WTC11 (cell line): ENCODE measurements around the gene MED8. TPM values are rescaled to one million over a fixed set of nuclear protein-coding genes. Genes with fewer than 3 reads are reported as not detected.

Experiments
- ATAC-seq: fragments of 200-7000 bp; cut with Tn5 transposase; 2 replicates; pipeline ENCODE4 v1.10.0; 2021; ENCODE audit warnings: mild to moderate bottlenecking, moderate library complexity
- CTCF ChIA-PET: fragments of 300-600 bp; sonication (Branson Sonifier 250); formaldehyde crosslinking; loops from one replicate; lab custom pipeline; 2021; ENCODE audit warnings: antibody characterized with exemption; lab: Charles Lee
- POLR2A ChIA-PET: fragments of 350-600 bp; sonication (Branson Sonifier 250); formaldehyde crosslinking; loops from one replicate; lab custom pipeline; 2021; ENCODE audit warnings: antibody characterized with exemption; lab: Charles Lee
- DNase-seq: peaks from one replicate; pipeline ENCODE4 v3.0.0; 2021; ENCODE audit warnings: low spot score
- H3K27ac Mint-ChIP-seq: 2 replicates; pipeline ENCODE4 v1.8.0; 2021; ENCODE audit warnings: mixed read lengths
- H3K27me3 Mint-ChIP-seq: 2 replicates; pipeline ENCODE4 v1.8.0; 2021; ENCODE audit warnings: low read depth, mild to moderate bottlenecking, moderate library complexity, mixed read lengths
- H3K36me3 Mint-ChIP-seq: 2 replicates; pipeline ENCODE4 v1.8.0; 2021; ENCODE audit warnings: mixed read lengths
- H3K4me1 Mint-ChIP-seq: 2 replicates; pipeline ENCODE4 v1.8.0; 2022; ENCODE audit warnings: mixed read lengths
- H3K4me3 Mint-ChIP-seq: 2 replicates; pipeline ENCODE4 v1.8.0; 2021; ENCODE audit warnings: mild to moderate bottlenecking, moderate library complexity, mixed read lengths
- H3K9me3 Mint-ChIP-seq: 2 replicates; pipeline ENCODE4 v1.8.0; 2021; ENCODE audit warnings: mixed read lengths
- E2F4 ChIP-seq: sonication (generic); formaldehyde crosslinking; IDR thresholded peaks from 2 replicates; pipeline ENCODE4 v1.8.1; 2022; ENCODE audit warnings: low read depth, mild to moderate bottlenecking, moderate library complexity, missing genetic modification reagents, borderline replicate concordance
- EMX1 ChIP-seq: fragments of 250-450 bp; sonication (Bioruptor Pico); IDR thresholded peaks from 2 replicates; pipeline ENCODE4 v1.8.0; 2021; ENCODE audit warnings: mild to moderate bottlenecking
- ESRRA ChIP-seq: sonication (generic); formaldehyde crosslinking; IDR thresholded peaks from 2 replicates; pipeline ENCODE4 v1.8.1; 2022; ENCODE audit warnings: mild to moderate bottlenecking, missing genetic modification reagents, borderline replicate concordance
- FOXP1 ChIP-seq: sonication (generic); formaldehyde crosslinking; IDR thresholded peaks from 2 replicates; pipeline ENCODE4 v1.8.0; 2022; ENCODE audit warnings: missing genetic modification reagents, mild to moderate bottlenecking, moderate library complexity, borderline replicate concordance
- GTF2I ChIP-seq: fragments of 250-450 bp; sonication (Bioruptor Pico); conservative IDR thresholded peaks from 2 replicates; pipeline ENCODE4 v1.4.0; 2021; ENCODE audit warnings: mild to moderate bottlenecking
- IRF1 ChIP-seq: sonication (generic); formaldehyde crosslinking; IDR thresholded peaks from 2 replicates; pipeline ENCODE4 v1.8.0; 2023; ENCODE audit warnings: missing genetic modification reagents
- NR3C1 ChIP-seq: sonication (generic); formaldehyde crosslinking; conservative IDR thresholded peaks from 2 replicates; pipeline ENCODE4 v1.8.1; 2023; ENCODE audit warnings: low read depth, mild to moderate bottlenecking, missing genetic modification reagents
- PRRX2 ChIP-seq: fragments of 250-450 bp; sonication (Bioruptor Pico); IDR thresholded peaks from 2 replicates; pipeline ENCODE4 v1.8.0; 2021; ENCODE audit warnings: mild to moderate bottlenecking
- SMAD3 ChIP-seq: sonication (generic); formaldehyde crosslinking; IDR thresholded peaks from 2 replicates; pipeline ENCODE4 v1.8.0; 2022; ENCODE audit warnings: missing genetic modification reagents, mild to moderate bottlenecking, borderline replicate concordance
- SOX15 ChIP-seq: fragments of 250-450 bp; sonication (Bioruptor Pico); IDR thresholded peaks from 2 replicates; pipeline ENCODE4 v1.9.0; 2021; ENCODE audit warnings: mild to moderate bottlenecking
- TEAD4 ChIP-seq: sonication (generic); formaldehyde crosslinking; IDR thresholded peaks from 2 replicates; pipeline ENCODE4 v1.8.0; 2022; ENCODE audit warnings: mild to moderate bottlenecking, missing genetic modification reagents
- ZMAT4 ChIP-seq: fragments of 250-450 bp; sonication (Bioruptor Pico); IDR thresholded peaks from 2 replicates; pipeline ENCODE4 v1.9.0; 2021; ENCODE audit warnings: mild to moderate bottlenecking
- ZNF219 ChIP-seq: sonication (generic); formaldehyde crosslinking; IDR thresholded peaks from 2 replicates; pipeline ENCODE4 v1.8.0; 2023; ENCODE audit warnings: missing genetic modification reagents, mild to moderate bottlenecking, borderline replicate concordance
- ZNF396 ChIP-seq: fragments of 250-450 bp; sonication (Bioruptor Pico); IDR thresholded peaks from 2 replicates; pipeline ENCODE4 v1.8.0; 2021; ENCODE audit warnings: mild to moderate bottlenecking, moderate library complexity, borderline replicate concordance
- ZNF671 ChIP-seq: fragments of 250-450 bp; sonication (Bioruptor Pico); IDR thresholded peaks from 2 replicates; pipeline ENCODE4 v1.8.0; 2021; ENCODE audit warnings: mild to moderate bottlenecking
- microRNA-seq: library from miRNA; unstranded; fragments of <30 nt; microRNA quantifications from one replicate; pipeline ENCODE4 v1.2.0, GENCODE V29; 2022; ENCODE audit warnings: borderline number of aligned reads
- total RNA-seq: library from RNA; stranded (reverse); gene quantifications from 3 replicates; pipeline ENCODE4 v1.2.3, GENCODE V29; 2021

MED8 gene
- total RNA-seq, 1 experiment from 2014 or later, result 17.7 TPM

GRCh38 chr1:43334453-43335205 lies 55.0 kb downstream of the MED8 start:
- H3K4me3 Mint-ChIP-seq, result no peak overlapping the region
- POLR2A ChIA-PET, result no interaction called here
- DNase-seq (no peak), ATAC-seq (no peak; the same call in 1 of the 2 replicates)
- no peak overlapping the region for H3K27ac Mint-ChIP-seq
- peaks cover 4% of the 10 kb centered on the region for H3K27me3 Mint-ChIP-seq
- CTCF ChIA-PET, result no interaction called here
- no peaks in the 10 kb centered on the region for H3K36me3 Mint-ChIP-seq
- peaks cover 12% of the 10 kb centered on the region; the same call in 1 of the 2 replicates for H3K4me1 Mint-ChIP-seq
- H3K9me3 Mint-ChIP-seq, result no peaks in the 10 kb centered on the region
- TF ChIP-seq PRRX2 (CRISPR knock-in tag) (no peak), TEAD4 (no peak), ESRRA (CRISPR knock-in tag) (no peak), ZNF671 (CRISPR knock-in tag) (no peak), GTF2I (CRISPR knock-in tag) (no peak), SOX15 (CRISPR knock-in tag) (no peak), NR3C1 (CRISPR knock-in tag) (no peak), ZMAT4 (CRISPR knock-in tag) (no peak), E2F4 (CRISPR knock-in tag) (no peak), ZNF396 (no peak), IRF1 (CRISPR knock-in tag) (no peak), FOXP1 (CRISPR knock-in tag) (no peak), ZNF219 (CRISPR knock-in tag) (no peak), SMAD3 (no peak), EMX1 (no peak)

Small RNAs within 50 kb of the gene (microRNA-seq; reads per million reads assigned to microRNA genes)
- gene MIR6734, result not detected

Other genes starting within 250 kb of the MED8 start
- gene EBNA1BP2, start 217.5 kb downstream of the MED8 start, total RNA-seq, result 66.7 to 93.7 TPM (median 67.7 TPM) in 3 replicates
- gene CFAP57, start 217.5 kb downstream of the MED8 start, total RNA-seq, result 0.27 to 0.78 TPM (median 0.42 TPM) in 3 replicates
- 21.5 to 27.8 TPM (median 25.1 TPM) in 3 replicates for gene TMEM125, start 119.8 kb downstream of the MED8 start, total RNA-seq
- gene C1orf210, start 104.2 kb downstream of the MED8 start, total RNA-seq, result 11.7 to 14.0 TPM (median 12.8 TPM) in 3 replicates
- 2.5 to 3.7 TPM (median 2.6 TPM) in 3 replicates for gene TIE1, start 88.8 kb downstream of the MED8 start, total RNA-seq
- gene MPL, start 52.0 kb downstream of the MED8 start, total RNA-seq, result 0.15 to 0.44 TPM (median 0.21 TPM) in 3 replicates
- 246 to 280 TPM (median 265 TPM) in 3 replicates for gene CDC20, start 30.8 kb downstream of the MED8 start, total RNA-seq
- 22.6 to 26.6 TPM (median 24.1 TPM) in 3 replicates for gene ELOVL1, start 21.8 kb downstream of the MED8 start, total RNA-seq
- gene SZT2, start 99 bp upstream of the MED8 start, total RNA-seq, result 20.2 to 28.4 TPM (median 21.5 TPM) in 3 replicates
- gene HYI, start 64.1 kb upstream of the MED8 start, total RNA-seq, result 23.2 to 24.5 TPM (median 24.2 TPM) in 3 replicates
- gene PTPRF, start 141.1 kb upstream of the MED8 start, total RNA-seq, result 248 to 295 TPM (median 275 TPM) in 3 replicates